LHCN-M2 (cell line): ENCODE measurements around the gene ODF2. TPM values are rescaled to one million over a fixed set of nuclear protein-coding genes. Genes with fewer than 3 reads are reported as not detected.
A peak's percentile ranks its signal among the peaks of the same experiment; 100 is the strongest.
"Not testable (repeated sequence)": the region's sequence is repeated elsewhere in the genome, so short reads cannot be mapped to it uniquely, and the experiment has no call there.

ENCODE experiments used
- DNase-seq: peaks from one replicate; pipeline ENCODE4 v3.0.0-alpha.2; 2012; ENCODE audit warnings: low read depth
- total RNA-seq: library from RNA; depleted of rRNA; stranded (reverse); fragments of >200 nt; gene quantifications from 2 replicates; pipeline ENCODE4 v1.2.3, GENCODE V29; 2014

Gene ODF2
- total RNA-seq, 1 experiment from 2014 or later, result 55.2 TPM

- DNase-seq, result no peak
Observed at GRCh38 chr9:128482186-128482585, 26.4 kb downstream of the ODF2 start.

GRCh38 chr9:128484686-128485413, 29.0 kb downstream of the ODF2 start:
- DNase-seq, result no peak

GRCh38 chr9:128485414-128485855, 29.6 kb downstream of the ODF2 start:
- DNase-seq, result no peak

- DNase-seq, result no peak
Observed at GRCh38 chr9:128486201-128486600, 30.4 kb downstream of the ODF2 start.

- DNase-seq, result no peak
Observed at GRCh38 chr9:128493424-128493823, 37.6 kb downstream of the ODF2 start.

GRCh38 chr9:128494108-128494745, 38.4 kb downstream of the ODF2 start:
- no peak for DNase-seq

- DNase-seq, result no peak
Observed at GRCh38 chr9:128494746-128495129, 38.9 kb downstream of the ODF2 start.

GRCh38 chr9:128495296-128495695, 39.5 kb downstream of the ODF2 start:
- DNase-seq, result no peak

GRCh38 chr9:128495804-128496417, 40.1 kb downstream of the ODF2 start:
- DNase-seq, result no peak

GRCh38 chr9:128497824-128498610, 42.2 kb downstream of the ODF2 start:
- no peak for DNase-seq

- DNase-seq, result no peak
Observed at GRCh38 chr9:128498911-128499310, 43.1 kb downstream of the ODF2 start.

GRCh38 chr9:128499920-128500319, 44.1 kb downstream of the ODF2 start:
- no peak for DNase-seq

GRCh38 chr9:128503415-128503825, 47.6 kb downstream of the ODF2 start:
- DNase-seq, result not testable (repeated sequence)

GRCh38 chr9:128503870-128504269, 48.1 kb downstream of the ODF2 start:
- peak; percentile 38 for DNase-seq

- DNase-seq, result peak; percentile 86
Observed at GRCh38 chr9:128504485-128505413, 48.9 kb downstream of the ODF2 start, which contains the start of gene GLE1. GLE1 (plus strand) TSS chr9:128504719; CDS start chr9:128504806, 87 bp downstream.

GRCh38 chr9:128505414-128505765, 49.6 kb downstream of the ODF2 start:
- peak; percentile 23 for DNase-seq

GRCh38 chr9:128505906-128506305, 50.1 kb downstream of the ODF2 start:
- not testable (repeated sequence) for DNase-seq

GRCh38 chr9:128512820-128513219, 57.0 kb downstream of the ODF2 start:
- DNase-seq, result no peak

- no peak for DNase-seq
Observed at GRCh38 chr9:128521956-128522355, 66.2 kb downstream of the ODF2 start.

- peak; percentile 76 for DNase-seq
Observed at GRCh38 chr9:128523199-128523925, 67.6 kb downstream of the ODF2 start.
